T-helper 1 cell treated with Interleukin-12 subunit alpha and Interleukin-12 subunit beta and Interleukin-4 antibody, amounts not matched to agents 30 ng/mL and 1 ng/mL, for 36 hours (primary cell): ENCODE data around the gene EFNA2. TPM values are rescaled to one million over a fixed set of nuclear protein-coding genes. Genes with fewer than 3 reads are reported as not detected.

ENCODE experiments used
- intact Hi-C: fragments of 100-400 bp; cut with micrococcal nuclease; formaldehyde crosslinking; loops from one replicate; pipeline ENCODE4 v1.15.1; 2024
- total RNA-seq: library from RNA; stranded (reverse); gene quantifications from 2 replicates; pipeline ENCODE4 v1.2.3, GENCODE V29; 2022

Gene EFNA2
- not detected in 2 replicates for total RNA-seq

- intact Hi-C loops, result no loop called here
Measured at GRCh38 chr19:1285737-1286360, at the start of gene EFNA2. TSS of gene EFNA2 (plus strand) at chr19:1285873. CDS start at chr19:1286169, 296 bp downstream.

GRCh38 chr19:1236576-1236975, 49.1 kb upstream of the EFNA2 start:
- intact Hi-C loops, result no loop called here

GRCh38 chr19:1237027-1237659, 48.5 kb upstream of the EFNA2 start:
- intact Hi-C loops, result no loop called here

GRCh38 chr19:1237754-1238368, 47.8 kb upstream of the EFNA2 start, which contains the start of gene CBARP:
TSS of gene CBARP (minus strand) at chr19:1238005. CDS start at chr19:1236100, 1,905 bp downstream.
- intact Hi-C loops, result loop anchor here (1.0 kb wide), 1 partner anchor 313 kb away; no protein-coding TSS in a partner anchor

GRCh38 chr19:1238369-1239303, 47.0 kb upstream of the EFNA2 start:
- intact Hi-C loops, result loop anchor here (1.0 kb wide), 1 partner anchor 313 kb away; no protein-coding TSS in a partner anchor

GRCh38 chr19:1239420-1239795, 46.3 kb upstream of the EFNA2 start:
- intact Hi-C loops, result no loop called here

- intact Hi-C loops, result loop anchor here (1.0 to 10.0 kb wide), 5 partner anchors 48 to 415 kb away; partner anchors contain the start of gene TCF3
Measured at GRCh38 chr19:1239796-1240737, 45.6 kb upstream of the EFNA2 start.

- intact Hi-C loops, result loop anchor here (1.0 to 10.0 kb wide), 7 partner anchors 8 to 414 kb away; partner anchors contain the start of genes GPX4 and TCF3
Measured at GRCh38 chr19:1240925-1241324, 44.7 kb upstream of the EFNA2 start.

- intact Hi-C loops, result loop anchor here (1.0 to 10.0 kb wide), 5 partner anchors 8 to 413 kb away; partner anchors contain the start of genes GPX4 and TCF3
Measured at GRCh38 chr19:1241417-1242095, 44.1 kb upstream of the EFNA2 start, which contains the start of gene ATP5F1D. TSS of gene ATP5F1D (plus strand) at chr19:1241751. CDS start at chr19:1241851, 100 bp downstream.

- intact Hi-C loops, result loop anchor here (1.0 to 10.0 kb wide), 4 partner anchors 22 to 411 kb away; partner anchors contain the start of genes PCSK4 and TCF3
Measured at GRCh38 chr19:1243768-1244692, 41.6 kb upstream of the EFNA2 start.

- intact Hi-C loops, result loop anchor here (1.0 to 10.0 kb wide), 5 partner anchors 21 to 583 kb away; partner anchors contain the start of genes PCSK4, RNF126 and TCF3
Measured at GRCh38 chr19:1244693-1245451, 40.8 kb upstream of the EFNA2 start.

- intact Hi-C loops, result loop anchor here (5.0 to 10.0 kb wide), 2 partner anchors 409 to 583 kb away; partner anchors contain the start of genes RNF126 and TCF3
Measured at GRCh38 chr19:1245494-1246264, 40.0 kb upstream of the EFNA2 start.

- intact Hi-C loops, result loop anchor here (5.0 to 10.0 kb wide), 2 partner anchors 408 to 584 kb away; partner anchors contain the start of genes RNF126 and TCF3
Measured at GRCh38 chr19:1246265-1247087, 39.2 kb upstream of the EFNA2 start.

- intact Hi-C loops, result loop anchor here (2.0 to 10.0 kb wide), 4 partner anchors 385 to 585 kb away; partner anchors contain the start of genes RNF126 and TCF3
Measured at GRCh38 chr19:1247748-1248138, 37.9 kb upstream of the EFNA2 start.
